H1 (cell line): ENCODE measurements around the gene BLMH. TPM values are rescaled to one million over a fixed set of nuclear protein-coding genes. Genes with fewer than 3 reads are reported as not detected.

Experiments
- CTCF ChIA-PET: fragments of 300-600 bp; sonication (Branson Sonifier 250); formaldehyde crosslinking; loops from one replicate; lab custom pipeline; 2021; ENCODE audit not compliant: partially characterized antibody; lab: Charles Lee
- POLR2A ChIA-PET: fragments of 300-600 bp; sonication (Branson Sonifier 250); formaldehyde crosslinking; loops from one replicate; lab custom pipeline; 2021; ENCODE audit warnings: inconsistent platforms; ENCODE audit not compliant: partially characterized antibody; lab: Charles Lee
- DNase-seq, 2 experiments: peaks; one replicate each; pipeline versions ENCODE4 v3.0.0 to v3.0.0-alpha.2; 2010 to 2022; ENCODE audit warnings: low spot score in 2 of 2, low read depth in 1 of 2, mixed read lengths in 1 of 2
- FAIRE-seq: peaks from 2 replicates; lab custom pipeline; 2011; peaks lifted over from hg19 to GRCh38; lab: Jason Lieb, UNC
- H2AFZ ChIP-seq: 2 replicates; pipeline ENCODE4 v1.8.1; 2012; ENCODE audit warnings: low read length, inconsistent platforms
- H2AK5ac ChIP-seq: 2 replicates; pipeline ENCODE4 v1.6.1; 2013; ENCODE audit warnings: low read depth, low read length
- H2BK120ac ChIP-seq: replicated peaks from 2 replicates; pipeline ENCODE3; 2013; ENCODE audit warnings: low read depth, low read length, inconsistent platforms
- H2BK12ac ChIP-seq: 2 replicates; pipeline ENCODE4 v1.6.1; 2013; ENCODE audit warnings: low read depth, low read length
- H2BK15ac ChIP-seq: 2 replicates; pipeline ENCODE4 v1.6.1; 2013; ENCODE audit warnings: low read length
- H2BK20ac ChIP-seq: 2 replicates; pipeline ENCODE4 v1.6.1; 2013; ENCODE audit warnings: low read length
- H2BK5ac ChIP-seq: 2 replicates; pipeline ENCODE4 v1.6.1; 2013; ENCODE audit warnings: low read depth, low read length
- H3K14ac ChIP-seq: 2 replicates; pipeline ENCODE4 v1.6.1; 2013; ENCODE audit warnings: inconsistent platforms; ENCODE audit not compliant: insufficient read length
- H3K18ac ChIP-seq: 2 replicates; pipeline ENCODE4 v1.6.1; 2013; ENCODE audit warnings: low read length; ENCODE audit errors: extremely low read depth
- H3K23ac ChIP-seq: 2 replicates; pipeline ENCODE4 v1.6.1; 2013; ENCODE audit warnings: inconsistent platforms; ENCODE audit not compliant: insufficient read length
- H3K23me2 ChIP-seq: 2 replicates; pipeline ENCODE4 v1.6.1; 2013; ENCODE audit warnings: low read depth, low read length
- H3K27ac ChIP-seq: 2 replicates; pipeline ENCODE4 v1.6.1; 2011; ENCODE audit warnings: low read depth, low read length, inconsistent platforms
- H3K27me3 ChIP-seq, 4 experiments: replicated peaks in 1 of 4; 1 replicate in 1 of 4; 2 replicates in 3 of 4; pipeline versions ENCODE4 v1.6.1 to v1.8.1; 2011 to 2013; ENCODE audit warnings: low read length in 3 of 4, mild to moderate bottlenecking in 3 of 4, inconsistent platforms in 2 of 4, mixed read lengths in 2 of 4, moderate library complexity in 1 of 4; ENCODE audit not compliant: control insufficient read depth in 3 of 4, insufficient read depth in 3 of 4; ENCODE audit errors: extremely low read depth in 1 of 4
- H3K36me3 ChIP-seq, 4 experiments: 2 replicates each; pipeline versions ENCODE4 v1.6.1 to v1.8.1; 2011 to 2013; ENCODE audit warnings: mild to moderate bottlenecking in 4 of 4, low read length in 3 of 4, moderate library complexity in 2 of 4, control low read depth in 1 of 4, inconsistent platforms in 1 of 4; ENCODE audit not compliant: insufficient read depth in 4 of 4, control insufficient read depth in 2 of 4
- H3K4ac ChIP-seq: replicated peaks from 2 replicates; pipeline ENCODE3; 2013; ENCODE audit warnings: low read length, low read depth, mixed read lengths, inconsistent platforms; ENCODE audit not compliant: insufficient read length
- H3K4me1 ChIP-seq, 4 experiments: replicated peaks in 1 of 4; 1 replicate in 1 of 4; 2 replicates in 3 of 4; pipeline versions ENCODE4 v1.6.1 to v1.8.1; 2011 to 2013; ENCODE audit warnings: low read length in 3 of 4, inconsistent platforms in 2 of 4, mixed read lengths in 1 of 4; ENCODE audit not compliant: insufficient read depth in 4 of 4, control insufficient read depth in 3 of 4
- H3K4me2 ChIP-seq, 2 experiments: 2 replicates each; pipeline versions ENCODE4 v1.6.1 to v1.8.1; 2011 to 2013; ENCODE audit warnings: low read depth in 2 of 2, low read length in 2 of 2, control low read depth in 1 of 2, inconsistent platforms in 1 of 2, mild to moderate bottlenecking in 1 of 2; ENCODE audit not compliant: insufficient read depth in 1 of 2
- H3K4me3 ChIP-seq, 4 experiments: fragments of 200-600, 300-600 bp in 1 of 4; sonication (generic), shearing (Covaris generic), sonication (Bioruptor Twin) in 1 of 4; 2 replicates each; pipeline versions ENCODE4 v1.5.1 to v1.8.1; 2011 to 2016; ENCODE audit warnings: low read length in 4 of 4, low read depth in 3 of 4, control low read depth in 2 of 4, inconsistent platforms in 2 of 4, mild to moderate bottlenecking in 2 of 4, mixed read lengths in 1 of 4, moderate library complexity in 1 of 4; ENCODE audit not compliant: insufficient read depth in 2 of 4; ENCODE audit errors: extremely low read depth in 1 of 4
- H3K56ac ChIP-seq: replicated peaks from 2 replicates; pipeline ENCODE3; 2013; ENCODE audit warnings: low read depth, mild to moderate bottlenecking, mixed read lengths, low read length, inconsistent platforms; ENCODE audit not compliant: insufficient read length
- H3K79me1 ChIP-seq: 2 replicates; pipeline ENCODE4 v1.6.1; 2013; ENCODE audit warnings: low read depth, low read length, control low read depth
- H3K79me2 ChIP-seq, 2 experiments: 2 replicates each; pipeline versions ENCODE4 v1.6.1 to v1.8.1; 2012 to 2013; ENCODE audit warnings: low read length in 2 of 2, mild to moderate bottlenecking in 2 of 2, inconsistent platforms in 1 of 2; ENCODE audit not compliant: insufficient read depth in 2 of 2, control insufficient read depth in 1 of 2
- H3K9ac ChIP-seq, 4 experiments: replicated peaks in 1 of 4; 1 replicate in 1 of 4; 2 replicates in 3 of 4; pipeline versions ENCODE4 v1.6.1 to v1.8.1; 2011 to 2013; ENCODE audit warnings: low read depth in 3 of 4, low read length in 3 of 4, control low read depth in 2 of 4, mild to moderate bottlenecking in 2 of 4, moderate library complexity in 2 of 4, inconsistent platforms in 1 of 4; ENCODE audit errors: extremely low read depth in 1 of 4
- H3K9me3 ChIP-seq, 2 experiments: 2 replicates each; pipeline versions ENCODE4 v1.6.1 to v1.8.1; 2012 to 2013; ENCODE audit warnings: mild to moderate bottlenecking in 2 of 2, moderate library complexity in 2 of 2, control low read depth in 1 of 2, inconsistent platforms in 1 of 2, low read depth in 1 of 2, low read length in 1 of 2, mixed read lengths in 1 of 2; ENCODE audit not compliant: insufficient read depth in 2 of 2
- H4K20me1 ChIP-seq, 2 experiments: replicated peaks in 1 of 2; 2 replicates each; pipeline versions ENCODE3 to v1.8.1; 2011 to 2013; ENCODE audit warnings: inconsistent platforms in 2 of 2, low read length in 2 of 2, mild to moderate bottlenecking in 1 of 2; ENCODE audit not compliant: insufficient read depth in 2 of 2, control insufficient read depth in 1 of 2
- H4K5ac ChIP-seq: 2 replicates; pipeline ENCODE4 v1.6.1; 2013; ENCODE audit warnings: low read length, low read depth, mixed read lengths, inconsistent platforms; ENCODE audit not compliant: insufficient read length
- H4K8ac ChIP-seq: 2 replicates; pipeline ENCODE4 v1.8.0; 2013; ENCODE audit warnings: mild to moderate bottlenecking, moderate library complexity, low read length, inconsistent platforms; ENCODE audit not compliant: insufficient read depth; ENCODE audit errors: extremely low read depth
- H4K91ac ChIP-seq: replicated peaks from 2 replicates; pipeline ENCODE3; 2013; ENCODE audit warnings: low read length, mixed read lengths, inconsistent platforms; ENCODE audit not compliant: insufficient read length
- CREB1 ChIP-seq: IDR thresholded peaks from 2 replicates; pipeline ENCODE4 v1.6.1; 2012; ENCODE audit warnings: inconsistent platforms
- polyA plus RNA-seq, 7 experiments: library from polyadenylated mRNA; depleted of rRNA in 3 of 7; stranded (reverse) in 5 of 7; unstranded in 2 of 7; fragments of >200 nt in 5 of 7; fragments of 200-250 nt in 2 of 7; gene quantifications; 1 replicate in 5 of 7; 2 replicates in 1 of 7; 4 replicates in 1 of 7; pipeline versions ENCODE4 v1.2.1 to v1.2.3, GENCODE V29; 2011 to 2013; ENCODE audit warnings: missing spikeins in 2 of 7, mixed read lengths in 2 of 7
- total RNA-seq: library from RNA; stranded (reverse); fragmentation: NEBNext Ultra II Directional; extraction: Animal tissue kit (Norgen Biotek cat#: 25700); gene quantifications from 2 replicates; pipeline ENCODE4 v1.2.1, GENCODE V29; 2021

Gene BLMH
- total and polyA plus RNA-seq, 2 of the 8 experiments (the other 6 are each of a cell fraction or from before 2014, with no cell fraction given) = 18.2 to 74.3 TPM

GRCh38 chr17:30300818-30301217 is 9.1 kb upstream of the BLMH start:
- Histone ChIP-seq H2AK5ac (no peak overlapping the region), H4K91ac (no peak overlapping the region), H3K23ac (no peak overlapping the region), H2BK20ac (no peak overlapping the region), H3K23me2 (no peaks in the 10 kb centered on the region), H3K4ac (no peak overlapping the region), H3K4me1 (no peaks in the 10 kb centered on the region), H4K20me1 (no peaks in the 10 kb centered on the region), H3K14ac (no peak overlapping the region), H3K9ac (no peak overlapping the region), H3K79me2 (no peaks in the 10 kb centered on the region), H2BK120ac (no peak overlapping the region), H3K4me3 (no peak overlapping the region), H4K8ac (no peak overlapping the region), H3K36me3 (no peaks in the 10 kb centered on the region), H3K4me2 (no peak overlapping the region), H3K27me3 (no peaks in the 10 kb centered on the region), H3K79me1 (no peaks in the 10 kb centered on the region), H3K56ac (no peak overlapping the region), H4K5ac (no peak overlapping the region), H3K9me3 (no peaks in the 10 kb centered on the region), H2BK15ac (no peak overlapping the region), H3K18ac (no peak overlapping the region), H3K27ac (no peak overlapping the region), H2BK12ac (no peak overlapping the region), H2BK5ac (no peak overlapping the region), H2AFZ (no peak overlapping the region)
- FAIRE-seq = no peak
- DNase-seq = no peak
- TF ChIP-seq CREB1 = no peak
- CTCF ChIA-PET = interaction anchor here (0.9 kb wide), 1 partner anchor 26 kb away, joined by 3 read pairs; no protein-coding TSS in a partner anchor
- POLR2A ChIA-PET = no interaction called here
